GM19463 (cell line): ENCODE results near the gene DIPK1B.

Experiments used
- ATAC-seq: cut with Tn5 transposase; IDR thresholded peaks from one replicate; pipeline ENCODE4 v1.9.1; 2021; ENCODE audit warnings: mild to moderate bottlenecking, moderate library complexity; ENCODE audit not compliant: unreplicated experiment

Gene DIPK1B

GRCh38 chr9:136733611-136734010 is 21.2 kb downstream of the DIPK1B start:
- ATAC-seq, result no peak

- no peak for ATAC-seq
These were observed 22.6 kb downstream of the DIPK1B start for GRCh38 chr9:136734837-136735496.

GRCh38 chr9:136735812-136736480 is 23.6 kb downstream of the DIPK1B start:
- ATAC-seq, result no peak

DNA sequence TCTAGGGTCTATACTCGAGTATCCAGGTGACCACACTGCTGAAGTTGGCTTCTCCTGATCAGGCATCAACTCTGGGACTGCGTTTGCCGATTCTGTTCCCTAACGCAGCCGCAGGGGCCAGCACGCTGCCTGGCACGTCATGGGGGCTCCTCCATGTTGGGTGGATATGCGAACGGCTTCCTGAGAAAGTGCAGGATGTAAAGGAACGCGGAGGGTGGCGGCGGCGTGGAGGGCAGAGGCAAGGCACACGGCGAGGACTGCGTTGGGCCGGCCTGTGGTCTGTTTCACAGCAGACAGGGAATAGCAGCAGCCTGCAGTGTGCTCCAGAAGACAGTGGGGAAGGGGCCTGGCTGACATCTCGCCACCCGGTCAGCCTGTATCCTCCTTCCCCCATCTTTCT is 26.6 kb downstream of the DIPK1B start:
- no peak for ATAC-seq

DNA sequence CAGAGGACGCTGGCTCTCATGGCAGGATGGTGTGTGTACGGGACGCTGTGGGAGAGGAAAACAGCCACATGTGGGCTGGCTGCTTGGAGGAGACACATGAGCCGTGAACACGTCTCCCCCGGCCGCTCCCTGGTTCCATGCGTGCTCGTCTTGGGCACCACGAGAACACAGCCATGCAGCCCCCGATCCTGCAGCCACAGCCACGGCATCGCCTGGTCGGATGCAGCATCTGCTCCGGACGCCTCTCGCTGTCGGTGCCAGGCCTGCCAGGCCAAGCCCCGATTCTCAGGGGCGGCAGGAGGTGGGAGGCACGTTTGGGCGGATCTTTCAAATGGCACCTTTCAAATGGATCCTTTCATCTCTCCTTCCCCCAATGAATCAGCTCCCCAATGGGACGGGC is 27.1 kb downstream of the DIPK1B start:
- ATAC-seq, result no peak

DNA sequence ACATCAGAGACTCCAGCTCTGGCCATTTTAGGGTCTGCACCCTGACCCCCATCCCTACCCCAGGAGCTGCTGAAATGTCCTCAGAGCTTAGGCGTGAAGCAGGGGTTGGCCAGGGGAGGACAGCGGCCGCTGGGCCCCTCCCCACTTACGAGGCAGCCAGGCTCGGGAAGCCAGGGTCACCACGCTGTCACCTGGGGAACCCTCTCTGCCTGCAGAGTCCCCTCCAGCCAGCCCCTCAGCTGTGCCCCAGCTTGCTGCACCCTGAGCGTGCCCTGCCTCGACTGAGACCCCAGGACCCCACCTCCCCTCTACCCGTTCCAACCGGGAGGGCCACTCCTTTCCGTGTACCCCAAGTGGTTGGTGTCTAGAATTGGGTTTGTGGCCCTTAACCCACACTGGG is 27.7 kb downstream of the DIPK1B start:
- no peak for ATAC-seq

GRCh38 chr9:136740491-136740890 is 28.1 kb downstream of the DIPK1B start:
- no peak for ATAC-seq

GRCh38 chr9:136740971-136741882 is 28.9 kb downstream of the DIPK1B start:
- no peak for ATAC-seq

DNA sequence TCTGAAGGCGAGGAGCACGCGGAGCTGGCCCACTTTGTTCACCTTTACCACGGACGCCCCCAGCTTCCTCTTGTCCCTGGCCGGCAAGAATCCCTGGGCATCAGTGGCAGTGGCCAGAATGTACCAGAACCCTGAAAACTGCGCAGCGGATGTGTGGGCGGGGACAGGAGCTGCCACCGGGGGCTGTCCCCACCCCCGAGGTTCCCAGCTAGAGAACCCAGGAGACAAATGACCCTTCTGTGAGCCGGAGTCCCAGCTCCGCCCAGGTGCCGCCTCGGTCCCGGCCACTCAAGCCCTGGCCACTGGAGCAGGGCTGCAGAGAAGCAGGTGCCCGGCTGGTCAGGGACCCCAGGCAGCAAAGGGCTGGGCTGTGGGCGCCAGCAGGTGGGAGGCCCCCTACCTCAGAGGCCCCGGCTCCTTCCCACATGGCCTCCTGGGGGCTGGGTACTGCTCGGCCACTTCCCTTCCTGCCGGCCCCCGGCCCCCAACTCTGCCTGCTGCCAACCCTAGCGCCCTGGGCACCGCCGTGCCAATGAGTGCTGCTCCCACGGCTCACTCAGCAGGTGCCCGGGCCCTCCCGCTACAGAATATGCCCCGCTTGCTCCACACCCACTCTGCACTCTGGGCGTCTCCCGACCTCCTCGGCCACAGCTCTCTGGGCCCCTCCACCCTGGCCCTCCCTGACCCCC is 29.7 kb downstream of the DIPK1B start:
- ATAC-seq, result no peak

- no peak for ATAC-seq
These were observed 30.4 kb downstream of the DIPK1B start, which contains the start of gene LCN10 for GRCh38 chr9:136742591-136743391. TSS of gene LCN10 (minus strand) at chr9:136742940. CDS start at chr9:136742903, 37 bp downstream.

GRCh38 chr9:136743639-136744211 is 31.4 kb downstream of the DIPK1B start:
- no peak for ATAC-seq

- no peak for ATAC-seq
These were observed 32.4 kb downstream of the DIPK1B start for GRCh38 chr9:136744773-136745172.

DNA sequence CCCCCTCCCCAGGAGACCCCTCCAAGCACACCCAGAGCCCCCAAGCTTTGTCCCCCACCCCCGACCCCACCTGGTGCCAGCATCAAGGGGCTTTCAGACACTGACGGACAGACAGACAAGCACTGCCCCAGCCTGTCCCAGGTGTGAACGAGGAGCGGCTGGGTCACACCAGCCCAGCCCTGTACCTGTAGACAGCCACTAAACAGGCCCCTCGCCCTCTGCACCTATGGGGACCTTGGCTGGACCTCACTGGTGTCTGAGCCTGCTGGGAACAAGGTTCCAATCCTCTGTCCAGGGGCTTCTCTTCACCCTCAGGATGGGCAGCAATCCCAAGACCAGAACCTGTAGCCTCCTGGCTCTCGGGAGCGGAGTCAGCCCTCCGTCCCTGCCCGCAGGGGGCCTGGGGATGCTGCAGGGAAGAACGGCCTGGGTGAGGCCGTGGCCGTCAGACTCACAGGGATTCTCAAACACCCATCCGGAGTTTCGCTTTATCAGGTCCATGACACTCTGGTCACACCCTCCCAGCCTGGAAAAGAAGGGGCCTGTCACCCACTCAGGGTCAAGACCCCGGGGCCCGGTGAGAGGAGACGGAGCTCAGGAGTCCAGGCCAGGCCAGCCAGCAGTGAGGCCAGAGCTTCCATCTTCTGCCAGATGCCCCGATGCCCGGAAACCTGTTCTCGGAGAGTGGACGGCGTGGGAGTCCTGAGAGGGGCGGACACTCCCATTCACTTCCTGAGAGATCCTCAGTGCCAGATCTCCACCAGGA is 33.2 kb downstream of the DIPK1B start:
- ATAC-seq, result no peak

DNA sequence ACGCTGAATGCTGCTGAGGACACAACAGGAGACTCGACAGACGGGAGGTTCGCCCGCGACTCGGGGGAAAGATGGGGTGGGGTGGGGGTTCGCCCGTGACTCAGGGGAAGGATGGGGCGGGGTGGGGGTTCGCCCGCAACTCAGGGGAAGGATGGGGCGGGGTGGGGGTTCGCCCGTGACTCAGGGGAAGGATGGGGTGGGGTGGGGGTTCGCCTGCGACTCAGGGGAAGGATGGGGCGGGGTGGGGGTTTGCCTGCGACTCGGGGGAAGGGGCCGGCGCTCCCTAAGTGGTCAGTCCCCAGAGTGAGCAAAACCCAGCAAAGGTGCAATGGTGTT is 33.8 kb downstream of the DIPK1B start:
- ATAC-seq, result no peak

- no peak for ATAC-seq
These were observed 34.2 kb downstream of the DIPK1B start for GRCh38 chr9:136746621-136747020.

- no peak for ATAC-seq
These were observed 35.0 kb downstream of the DIPK1B start for GRCh38 chr9:136747161-136748060.

DNA sequence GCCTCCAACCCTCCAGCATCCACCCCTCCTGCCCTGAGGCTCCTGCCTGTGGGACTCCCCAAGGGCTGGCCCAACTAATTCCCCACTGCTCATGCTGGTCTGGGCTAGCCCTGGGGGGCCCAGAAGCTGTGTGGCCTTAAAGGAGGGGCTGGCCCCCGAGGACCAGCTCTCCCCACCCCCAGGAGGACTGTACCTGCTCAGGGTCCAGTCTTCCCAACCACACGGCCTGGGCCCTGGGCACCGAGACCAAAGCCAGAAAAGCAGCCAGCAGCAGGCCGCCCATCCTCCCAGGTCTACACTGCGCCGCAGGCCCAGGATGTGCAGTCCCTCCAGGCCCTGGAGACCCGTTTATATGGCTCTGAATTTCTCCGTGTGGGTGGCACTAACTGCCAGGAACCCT is 35.8 kb downstream of the DIPK1B start, which contains the start of gene LCN6:
Gene LCN6, minus strand, starts transcription at position 325 of the 400 bp plus-strand sequence. Its CDS starts 42 bp downstream, at position 283.
- ATAC-seq, result no peak
